ENCODE measurements around the gene GLI3. TPM values are rescaled to one million over a fixed set of nuclear protein-coding genes. Genes with fewer than 3 reads are reported as not detected.

Gene GLI3
- total and polyA plus RNA-seq, 2 of the 8 experiments (the other 6 are each of a cell fraction or from before 2014, with no cell fraction given), result 8.0 to 31.1 TPM

DNA sequence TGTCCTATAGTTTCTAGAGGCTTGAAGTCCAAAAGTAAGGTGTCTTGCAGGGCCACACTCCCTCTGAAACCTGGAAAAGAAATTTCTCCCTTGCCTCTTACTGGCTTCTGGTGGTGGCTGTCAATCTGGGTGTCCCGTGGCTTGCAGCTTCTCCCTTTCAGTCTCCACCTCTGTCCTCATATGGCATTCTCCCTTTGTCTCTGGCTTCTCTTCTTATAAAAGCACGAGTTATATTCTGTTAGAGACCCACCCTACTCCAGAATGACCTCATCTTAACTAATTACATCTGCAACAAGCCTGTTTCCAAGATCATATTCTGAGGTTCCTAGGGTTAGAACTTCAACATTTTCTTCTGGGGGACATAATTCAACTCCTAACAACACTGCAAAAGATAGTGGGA, 3.4 kb upstream of the GLI3 start (continued):
- TF ChIP-seq, protein P1, sequence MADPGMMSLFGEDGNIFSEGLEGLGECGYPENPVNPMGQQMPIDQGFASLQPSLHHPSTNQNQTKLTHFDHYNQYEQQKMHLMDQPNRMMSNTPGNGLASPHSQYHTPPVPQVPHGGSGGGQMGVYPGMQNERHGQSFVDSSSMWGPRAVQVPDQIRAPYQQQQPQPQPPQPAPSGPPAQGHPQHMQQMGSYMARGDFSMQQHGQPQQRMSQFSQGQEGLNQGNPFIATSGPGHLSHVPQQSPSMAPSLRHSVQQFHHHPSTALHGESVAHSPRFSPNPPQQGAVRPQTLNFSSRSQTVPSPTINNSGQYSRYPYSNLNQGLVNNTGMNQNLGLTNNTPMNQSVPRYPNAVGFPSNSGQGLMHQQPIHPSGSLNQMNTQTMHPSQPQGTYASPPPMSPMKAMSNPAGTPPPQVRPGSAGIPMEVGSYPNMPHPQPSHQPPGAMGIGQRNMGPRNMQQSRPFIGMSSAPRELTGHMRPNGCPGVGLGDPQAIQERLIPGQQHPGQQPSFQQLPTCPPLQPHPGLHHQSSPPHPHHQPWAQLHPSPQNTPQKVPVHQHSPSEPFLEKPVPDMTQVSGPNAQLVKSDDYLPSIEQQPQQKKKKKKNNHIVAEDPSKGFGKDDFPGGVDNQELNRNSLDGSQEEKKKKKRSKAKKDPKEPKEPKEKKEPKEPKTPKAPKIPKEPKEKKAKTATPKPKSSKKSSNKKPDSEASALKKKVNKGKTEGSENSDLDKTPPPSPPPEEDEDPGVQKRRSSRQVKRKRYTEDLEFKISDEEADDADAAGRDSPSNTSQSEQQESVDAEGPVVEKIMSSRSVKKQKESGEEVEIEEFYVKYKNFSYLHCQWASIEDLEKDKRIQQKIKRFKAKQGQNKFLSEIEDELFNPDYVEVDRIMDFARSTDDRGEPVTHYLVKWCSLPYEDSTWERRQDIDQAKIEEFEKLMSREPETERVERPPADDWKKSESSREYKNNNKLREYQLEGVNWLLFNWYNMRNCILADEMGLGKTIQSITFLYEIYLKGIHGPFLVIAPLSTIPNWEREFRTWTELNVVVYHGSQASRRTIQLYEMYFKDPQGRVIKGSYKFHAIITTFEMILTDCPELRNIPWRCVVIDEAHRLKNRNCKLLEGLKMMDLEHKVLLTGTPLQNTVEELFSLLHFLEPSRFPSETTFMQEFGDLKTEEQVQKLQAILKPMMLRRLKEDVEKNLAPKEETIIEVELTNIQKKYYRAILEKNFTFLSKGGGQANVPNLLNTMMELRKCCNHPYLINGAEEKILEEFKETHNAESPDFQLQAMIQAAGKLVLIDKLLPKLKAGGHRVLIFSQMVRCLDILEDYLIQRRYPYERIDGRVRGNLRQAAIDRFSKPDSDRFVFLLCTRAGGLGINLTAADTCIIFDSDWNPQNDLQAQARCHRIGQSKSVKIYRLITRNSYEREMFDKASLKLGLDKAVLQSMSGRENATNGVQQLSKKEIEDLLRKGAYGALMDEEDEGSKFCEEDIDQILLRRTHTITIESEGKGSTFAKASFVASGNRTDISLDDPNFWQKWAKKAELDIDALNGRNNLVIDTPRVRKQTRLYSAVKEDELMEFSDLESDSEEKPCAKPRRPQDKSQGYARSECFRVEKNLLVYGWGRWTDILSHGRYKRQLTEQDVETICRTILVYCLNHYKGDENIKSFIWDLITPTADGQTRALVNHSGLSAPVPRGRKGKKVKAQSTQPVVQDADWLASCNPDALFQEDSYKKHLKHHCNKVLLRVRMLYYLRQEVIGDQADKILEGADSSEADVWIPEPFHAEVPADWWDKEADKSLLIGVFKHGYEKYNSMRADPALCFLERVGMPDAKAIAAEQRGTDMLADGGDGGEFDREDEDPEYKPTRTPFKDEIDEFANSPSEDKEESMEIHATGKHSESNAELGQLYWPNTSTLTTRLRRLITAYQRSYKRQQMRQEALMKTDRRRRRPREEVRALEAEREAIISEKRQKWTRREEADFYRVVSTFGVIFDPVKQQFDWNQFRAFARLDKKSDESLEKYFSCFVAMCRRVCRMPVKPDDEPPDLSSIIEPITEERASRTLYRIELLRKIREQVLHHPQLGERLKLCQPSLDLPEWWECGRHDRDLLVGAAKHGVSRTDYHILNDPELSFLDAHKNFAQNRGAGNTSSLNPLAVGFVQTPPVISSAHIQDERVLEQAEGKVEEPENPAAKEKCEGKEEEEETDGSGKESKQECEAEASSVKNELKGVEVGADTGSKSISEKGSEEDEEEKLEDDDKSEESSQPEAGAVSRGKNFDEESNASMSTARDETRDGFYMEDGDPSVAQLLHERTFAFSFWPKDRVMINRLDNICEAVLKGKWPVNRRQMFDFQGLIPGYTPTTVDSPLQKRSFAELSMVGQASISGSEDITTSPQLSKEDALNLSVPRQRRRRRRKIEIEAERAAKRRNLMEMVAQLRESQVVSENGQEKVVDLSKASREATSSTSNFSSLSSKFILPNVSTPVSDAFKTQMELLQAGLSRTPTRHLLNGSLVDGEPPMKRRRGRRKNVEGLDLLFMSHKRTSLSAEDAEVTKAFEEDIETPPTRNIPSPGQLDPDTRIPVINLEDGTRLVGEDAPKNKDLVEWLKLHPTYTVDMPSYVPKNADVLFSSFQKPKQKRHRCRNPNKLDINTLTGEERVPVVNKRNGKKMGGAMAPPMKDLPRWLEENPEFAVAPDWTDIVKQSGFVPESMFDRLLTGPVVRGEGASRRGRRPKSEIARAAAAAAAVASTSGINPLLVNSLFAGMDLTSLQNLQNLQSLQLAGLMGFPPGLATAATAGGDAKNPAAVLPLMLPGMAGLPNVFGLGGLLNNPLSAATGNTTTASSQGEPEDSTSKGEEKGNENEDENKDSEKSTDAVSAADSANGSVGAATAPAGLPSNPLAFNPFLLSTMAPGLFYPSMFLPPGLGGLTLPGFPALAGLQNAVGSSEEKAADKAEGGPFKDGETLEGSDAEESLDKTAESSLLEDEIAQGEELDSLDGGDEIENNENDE (IDR thresholded peaks at IDR 0.05; ENCODE audit: insufficient replicate concordance, low read length), result no peak
- no peak for TF ChIP-seq RAD21 (IDR thresholded peaks at IDR 0.05 in 1 of 2, conservative IDR thresholded peaks at IDR 0.05 in 1 of 2; ENCODE audit: low read depth in 2 of 2, low read length in 2 of 2)
- TF ChIP-seq, protein P2, sequence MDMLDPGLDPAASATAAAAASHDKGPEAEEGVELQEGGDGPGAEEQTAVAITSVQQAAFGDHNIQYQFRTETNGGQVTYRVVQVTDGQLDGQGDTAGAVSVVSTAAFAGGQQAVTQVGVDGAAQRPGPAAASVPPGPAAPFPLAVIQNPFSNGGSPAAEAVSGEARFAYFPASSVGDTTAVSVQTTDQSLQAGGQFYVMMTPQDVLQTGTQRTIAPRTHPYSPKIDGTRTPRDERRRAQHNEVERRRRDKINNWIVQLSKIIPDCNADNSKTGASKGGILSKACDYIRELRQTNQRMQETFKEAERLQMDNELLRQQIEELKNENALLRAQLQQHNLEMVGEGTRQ (IDR thresholded peaks at IDR 0.05; ENCODE audit: low read length), result no peak
- no peak for TF ChIP-seq CBX5 (IDR thresholded peaks at IDR 0.05; ENCODE audit: low read depth, low read length)
- no peak for TF ChIP-seq KDM4A (IDR thresholded peaks at IDR 0.05; ENCODE audit: low read depth, low read length, severe bottlenecking)
- TF ChIP-seq POU5F1 (IDR thresholded peaks at IDR 0.05; ENCODE audit: low read depth, low read length), result no peak
